SK-N-SH (cell line): ENCODE data around the gene TNFRSF4. TPM values are rescaled to one million over a fixed set of nuclear protein-coding genes. Genes with fewer than 3 reads are reported as not detected.

ENCODE experiments used
- CTCF ChIA-PET: fragments of 300-600, 350-600 bp; formaldehyde crosslinking; extraction: SDS; loops from one replicate; lab custom pipeline; 2021; lab: Yijun Ruan, JAX
- POLR2A ChIA-PET: fragments of 350-600 bp; sonication (Branson Sonifier 250); formaldehyde crosslinking; extraction: SDS; loops from one replicate; lab custom pipeline; 2020; ENCODE audit warnings: antibody characterized with exemption, inconsistent platforms; lab: Yijun Ruan, JAX
- DNase-seq: peaks from one replicate; pipeline ENCODE4 v3.0.0; 2012
- H2AFZ ChIP-seq: fragments of 200-600 bp; sonication (generic); 2 replicates; pipeline ENCODE4 v1.8.1; 2016; ENCODE audit warnings: antibody characterized with exemption, mild to moderate bottlenecking, low read depth
- H3F3A ChIP-seq: fragments of 200-600 bp; sonication (generic); replicated peaks from 2 replicates; pipeline ENCODE3; 2016; ENCODE audit warnings: antibody characterized with exemption, mild to moderate bottlenecking; ENCODE audit not compliant: insufficient read depth
- H3K27ac ChIP-seq, 2 experiments: fragments of 200-500 bp in 1 of 2; fragments of 200-600 bp in 1 of 2; sonication (Bioruptor generic) in 1 of 2; sonication (generic), shearing (Covaris generic) in 1 of 2; 2 replicates each; pipeline versions ENCODE4 v1.5.1 to v1.6.1; 2014 to 2016; ENCODE audit warnings: low read depth in 2 of 2, inconsistent platforms in 1 of 2, low read length in 1 of 2, mild to moderate bottlenecking in 1 of 2, mixed read lengths in 1 of 2
- H3K27me3 ChIP-seq: fragments of 200-600 bp; sonication (generic), shearing (Covaris generic); 2 replicates; pipeline ENCODE4 v1.6.1; 2016; ENCODE audit warnings: mixed run types; ENCODE audit not compliant: insufficient read depth
- H3K36me3 ChIP-seq, 2 experiments: fragments of 200-500 bp in 1 of 2; fragments of 200-600 bp in 1 of 2; sonication (Bioruptor generic) in 1 of 2; sonication (generic) in 1 of 2; replicated peaks in 1 of 2; 2 replicates each; pipeline versions ENCODE3 to v1.5.1; 2014 to 2016; ENCODE audit warnings: low read length in 1 of 2, mild to moderate bottlenecking in 1 of 2; ENCODE audit not compliant: insufficient read depth in 2 of 2, control insufficient read depth in 1 of 2
- H3K4me1 ChIP-seq, 2 experiments: fragments of 200-500 bp in 1 of 2; fragments of 200-600 bp in 1 of 2; sonication (Bioruptor generic) in 1 of 2; sonication (generic), shearing (Covaris generic) in 1 of 2; 2 replicates each; pipeline versions ENCODE4 v1.5.1 to v1.6.1; 2014 to 2016; ENCODE audit warnings: low read depth in 1 of 2, low read length in 1 of 2, mixed run types in 1 of 2; ENCODE audit not compliant: insufficient read depth in 2 of 2, control insufficient read depth in 1 of 2
- H3K4me2 ChIP-seq: fragments of 200-600 bp; sonication (generic), shearing (Covaris generic); 2 replicates; pipeline ENCODE4 v1.6.1; 2017; ENCODE audit warnings: mixed run types
- H3K4me3 ChIP-seq, 2 experiments: fragments of 200-500 bp in 1 of 2; fragments of 200-600 bp in 1 of 2; sonication (Bioruptor generic) in 1 of 2; sonication (generic), shearing (Covaris generic) in 1 of 2; 2 replicates each; pipeline versions ENCODE4 v1.5.1 to v1.8.1; 2014 to 2016; ENCODE audit warnings: low read depth in 2 of 2, inconsistent platforms in 1 of 2, low read length in 1 of 2, mild to moderate bottlenecking in 1 of 2, mixed read lengths in 1 of 2, moderate library complexity in 1 of 2
- H3K79me2 ChIP-seq: fragments of 200-600 bp; sonication (generic); 2 replicates; pipeline ENCODE4 v1.8.1; 2017; ENCODE audit warnings: mild to moderate bottlenecking; ENCODE audit not compliant: insufficient read depth
- H3K9ac ChIP-seq: fragments of 200-600 bp; sonication (generic); 2 replicates; pipeline ENCODE4 v1.6.1; 2017; ENCODE audit warnings: mixed run types
- H3K9me2 ChIP-seq: fragments of 200-600 bp; sonication (generic); 2 replicates; pipeline ENCODE4 v1.6.1; 2017; ENCODE audit warnings: mixed run types
- H3K9me3 ChIP-seq: fragments of 200-600 bp; sonication (generic); 2 replicates; pipeline ENCODE4 v1.6.1; 2017; ENCODE audit warnings: mixed run types, mild to moderate bottlenecking, moderate library complexity
- H4K20me1 ChIP-seq: fragments of 200-600 bp; sonication (generic); 2 replicates; pipeline ENCODE4 v1.6.1; 2017; ENCODE audit warnings: mild to moderate bottlenecking, mixed run types; ENCODE audit not compliant: insufficient read depth
- CHD2 ChIP-seq: fragments of 150-350 bp; IDR thresholded peaks from 2 replicates; pipeline ENCODE4 v1.6.1; 2018; ENCODE audit warnings: low read length; ENCODE audit not compliant: partially characterized antibody
- FOXJ3 ChIP-seq: sonication (generic); formaldehyde crosslinking; IDR thresholded peaks from 2 replicates; pipeline ENCODE4 v1.5.1; 2020; ENCODE audit warnings: mild to moderate bottlenecking, missing genetic modification reagents
- FOXM1 ChIP-seq: IDR thresholded peaks from 2 replicates; pipeline ENCODE4 v1.4.0; 2012; ENCODE audit warnings: low read depth, mild to moderate bottlenecking
- GATA2 ChIP-seq: sonication (generic); formaldehyde crosslinking; IDR thresholded peaks from 2 replicates; pipeline ENCODE4 v1.5.0; 2020; ENCODE audit warnings: mild to moderate bottlenecking, missing genetic modification reagents
- JUND ChIP-seq: IDR thresholded peaks from 2 replicates; pipeline ENCODE4 v1.4.0; 2012
- MEF2A ChIP-seq: IDR thresholded peaks from 2 replicates; pipeline ENCODE4 v1.4.0; 2012; ENCODE audit warnings: low read depth, borderline replicate concordance
- MXI1 ChIP-seq: IDR thresholded peaks from 2 replicates; pipeline ENCODE4 v1.6.1; 2012; ENCODE audit warnings: mild to moderate bottlenecking, low read depth, low read length, improper control_type of control experiment
- NFIC ChIP-seq: IDR thresholded peaks from 2 replicates; pipeline ENCODE4 v1.4.0; 2012; ENCODE audit warnings: borderline replicate concordance
- NRF1 ChIP-seq: IDR thresholded peaks from 2 replicates; pipeline ENCODE4 v1.6.1; 2012; ENCODE audit warnings: low read depth, mild to moderate bottlenecking, low read length
- RXRA ChIP-seq: IDR thresholded peaks from 2 replicates; pipeline ENCODE4 v1.4.0; 2012; ENCODE audit warnings: low read depth, mild to moderate bottlenecking, borderline replicate concordance
- SIN3A ChIP-seq: IDR thresholded peaks from 2 replicates; pipeline ENCODE4 v1.6.1; 2012; ENCODE audit warnings: low read depth, mild to moderate bottlenecking, low read length, moderate library complexity, borderline replicate concordance
- TAF1 ChIP-seq: IDR thresholded peaks from 2 replicates; pipeline ENCODE4 v1.6.1; 2012; ENCODE audit warnings: low read depth, mild to moderate bottlenecking, low read length, moderate library complexity, borderline replicate concordance
- TCF12 ChIP-seq: IDR thresholded peaks from 2 replicates; pipeline ENCODE4 v1.4.0; 2012
- WGBS: methylation state at CpG from one replicate; pipeline ENCODE4 v1.1.6; 2017; ENCODE audit warnings: low lambda C conversion rate; 5-methylcytosine and 5-hydroxymethylcytosine counted together
- polyA plus RNA-seq, 3 experiments: library from polyadenylated mRNA; depleted of rRNA; stranded (reverse); fragments of >200 nt; gene quantifications; 2 replicates each; pipeline ENCODE4 v1.2.3, GENCODE V29; 2012
- TF ChIP-seq, protein P1 (sequence below): fragments of 150-350 bp; IDR thresholded peaks from 2 replicates; pipeline ENCODE4 v1.6.1; 2016; ENCODE audit warnings: mild to moderate bottlenecking, low read depth, low read length
- TF ChIP-seq, protein P2 (sequence below): IDR thresholded peaks from 2 replicates; pipeline ENCODE4; 2012
- TF ChIP-seq, protein P3 (sequence below): IDR thresholded peaks from 2 replicates; pipeline ENCODE4 v1.4.0; 2012; ENCODE audit warnings: low read depth, borderline replicate concordance
- TF ChIP-seq, protein P4 (sequence below): IDR thresholded peaks from 2 replicates; pipeline ENCODE4 v1.6.1; 2012; ENCODE audit warnings: mild to moderate bottlenecking, low read depth, low read length, moderate library complexity

The TNFRSF4 gene
- polyA plus RNA-seq, 1 of the 3 experiments (the other 2 are of a cell fraction): not detected

DNA sequence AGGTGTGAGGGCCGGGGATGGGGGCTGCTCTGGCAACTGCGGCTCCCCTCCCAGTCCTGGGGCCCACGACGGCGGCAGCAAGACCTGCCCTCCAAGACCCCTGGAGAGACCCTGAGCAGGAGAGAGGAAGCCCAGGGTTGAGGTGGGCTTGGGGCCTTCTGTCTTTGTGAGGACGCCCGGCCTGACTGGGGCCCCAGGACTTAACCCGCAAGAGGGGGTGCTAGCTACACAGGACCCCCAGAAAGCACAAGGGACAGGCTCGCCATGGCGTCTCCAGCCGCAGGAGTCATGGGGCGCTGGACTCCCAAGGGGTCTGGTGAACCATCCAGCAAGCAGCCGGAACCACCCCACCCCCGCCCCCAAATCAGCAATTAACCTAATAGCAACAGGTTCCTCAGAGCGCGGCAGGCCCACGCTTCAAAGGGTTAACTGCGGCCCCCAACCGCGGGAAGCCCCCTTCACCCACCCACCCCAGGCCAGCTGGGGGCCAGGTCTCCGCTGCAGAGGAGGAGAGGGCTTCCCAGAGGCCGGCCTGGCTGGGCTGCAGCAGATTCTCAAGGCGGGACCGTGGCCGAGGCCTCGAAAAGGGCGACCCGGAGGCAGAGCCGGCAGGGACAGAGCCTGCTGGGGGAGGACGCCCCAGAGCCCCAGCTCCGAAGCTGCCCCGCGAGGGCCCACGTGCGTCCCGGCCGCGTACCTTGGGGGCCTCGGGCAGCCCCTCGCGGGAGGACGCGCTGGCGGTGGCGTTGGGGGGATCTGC is 32.0 kb upstream of the TNFRSF4 start:
- no peak overlapping the region for H2AFZ ChIP-seq
- H3K9me3 ChIP-seq: no peaks in the 10 kb centered on the region
- no peak overlapping the region for H3K4me3 ChIP-seq
- WGBS: 33% methylated on average over 8 of the region's 45 CpGs
- H3K4me2 ChIP-seq: no peak overlapping the region
- no peaks in the 10 kb centered on the region for H4K20me1 ChIP-seq
- no peaks in the 10 kb centered on the region for H3K9me2 ChIP-seq
- TF ChIP-seq TCF12: no peak
- no peak for TF ChIP-seq TAF1
- TF ChIP-seq MXI1: no peak
- no peak for TF ChIP-seq NRF1
- no peak for TF ChIP-seq GATA2
- TF ChIP-seq, protein P1, sequence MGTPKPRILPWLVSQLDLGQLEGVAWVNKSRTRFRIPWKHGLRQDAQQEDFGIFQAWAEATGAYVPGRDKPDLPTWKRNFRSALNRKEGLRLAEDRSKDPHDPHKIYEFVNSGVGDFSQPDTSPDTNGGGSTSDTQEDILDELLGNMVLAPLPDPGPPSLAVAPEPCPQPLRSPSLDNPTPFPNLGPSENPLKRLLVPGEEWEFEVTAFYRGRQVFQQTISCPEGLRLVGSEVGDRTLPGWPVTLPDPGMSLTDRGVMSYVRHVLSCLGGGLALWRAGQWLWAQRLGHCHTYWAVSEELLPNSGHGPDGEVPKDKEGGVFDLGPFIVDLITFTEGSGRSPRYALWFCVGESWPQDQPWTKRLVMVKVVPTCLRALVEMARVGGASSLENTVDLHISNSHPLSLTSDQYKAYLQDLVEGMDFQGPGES: no peak
- no peak for TF ChIP-seq FOXJ3 (CRISPR knock-in tag)
- TF ChIP-seq CHD2: no peak
- no peak for TF ChIP-seq MEF2A
- TF ChIP-seq RXRA: no peak
- TF ChIP-seq SIN3A: no peak
- TF ChIP-seq, protein P2, sequence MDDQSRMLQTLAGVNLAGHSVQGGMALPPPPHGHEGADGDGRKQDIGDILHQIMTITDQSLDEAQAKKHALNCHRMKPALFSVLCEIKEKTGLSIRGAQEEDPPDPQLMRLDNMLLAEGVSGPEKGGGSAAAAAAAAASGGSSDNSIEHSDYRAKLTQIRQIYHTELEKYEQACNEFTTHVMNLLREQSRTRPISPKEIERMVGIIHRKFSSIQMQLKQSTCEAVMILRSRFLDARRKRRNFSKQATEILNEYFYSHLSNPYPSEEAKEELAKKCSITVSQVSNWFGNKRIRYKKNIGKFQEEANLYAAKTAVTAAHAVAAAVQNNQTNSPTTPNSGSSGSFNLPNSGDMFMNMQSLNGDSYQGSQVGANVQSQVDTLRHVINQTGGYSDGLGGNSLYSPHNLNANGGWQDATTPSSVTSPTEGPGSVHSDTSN: no peak
- TF ChIP-seq, protein P3, sequence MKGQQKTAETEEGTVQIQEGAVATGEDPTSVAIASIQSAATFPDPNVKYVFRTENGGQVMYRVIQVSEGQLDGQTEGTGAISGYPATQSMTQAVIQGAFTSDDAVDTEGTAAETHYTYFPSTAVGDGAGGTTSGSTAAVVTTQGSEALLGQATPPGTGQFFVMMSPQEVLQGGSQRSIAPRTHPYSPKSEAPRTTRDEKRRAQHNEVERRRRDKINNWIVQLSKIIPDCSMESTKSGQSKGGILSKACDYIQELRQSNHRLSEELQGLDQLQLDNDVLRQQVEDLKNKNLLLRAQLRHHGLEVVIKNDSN: no peak
- TF ChIP-seq FOXM1: no peak
- TF ChIP-seq NFIC: no peak
- TF ChIP-seq, protein P4, sequence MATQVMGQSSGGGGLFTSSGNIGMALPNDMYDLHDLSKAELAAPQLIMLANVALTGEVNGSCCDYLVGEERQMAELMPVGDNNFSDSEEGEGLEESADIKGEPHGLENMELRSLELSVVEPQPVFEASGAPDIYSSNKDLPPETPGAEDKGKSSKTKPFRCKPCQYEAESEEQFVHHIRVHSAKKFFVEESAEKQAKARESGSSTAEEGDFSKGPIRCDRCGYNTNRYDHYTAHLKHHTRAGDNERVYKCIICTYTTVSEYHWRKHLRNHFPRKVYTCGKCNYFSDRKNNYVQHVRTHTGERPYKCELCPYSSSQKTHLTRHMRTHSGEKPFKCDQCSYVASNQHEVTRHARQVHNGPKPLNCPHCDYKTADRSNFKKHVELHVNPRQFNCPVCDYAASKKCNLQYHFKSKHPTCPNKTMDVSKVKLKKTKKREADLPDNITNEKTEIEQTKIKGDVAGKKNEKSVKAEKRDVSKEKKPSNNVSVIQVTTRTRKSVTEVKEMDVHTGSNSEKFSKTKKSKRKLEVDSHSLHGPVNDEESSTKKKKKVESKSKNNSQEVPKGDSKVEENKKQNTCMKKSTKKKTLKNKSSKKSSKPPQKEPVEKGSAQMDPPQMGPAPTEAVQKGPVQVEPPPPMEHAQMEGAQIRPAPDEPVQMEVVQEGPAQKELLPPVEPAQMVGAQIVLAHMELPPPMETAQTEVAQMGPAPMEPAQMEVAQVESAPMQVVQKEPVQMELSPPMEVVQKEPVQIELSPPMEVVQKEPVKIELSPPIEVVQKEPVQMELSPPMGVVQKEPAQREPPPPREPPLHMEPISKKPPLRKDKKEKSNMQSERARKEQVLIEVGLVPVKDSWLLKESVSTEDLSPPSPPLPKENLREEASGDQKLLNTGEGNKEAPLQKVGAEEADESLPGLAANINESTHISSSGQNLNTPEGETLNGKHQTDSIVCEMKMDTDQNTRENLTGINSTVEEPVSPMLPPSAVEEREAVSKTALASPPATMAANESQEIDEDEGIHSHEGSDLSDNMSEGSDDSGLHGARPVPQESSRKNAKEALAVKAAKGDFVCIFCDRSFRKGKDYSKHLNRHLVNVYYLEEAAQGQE: no peak
- TF ChIP-seq JUND: no peak
- TF ChIP-seq, all 33 proteins: peak for 0
- H3F3A ChIP-seq: no peaks in the 10 kb centered on the region
- DNase-seq: no peak
- no peaks in the 10 kb centered on the region for H3K27me3 ChIP-seq
- H3K27ac ChIP-seq: no peak overlapping the region
- H3K36me3 ChIP-seq: no peaks in the 10 kb centered on the region
- H3K79me2 ChIP-seq: no peaks in the 10 kb centered on the region
- POLR2A ChIA-PET: no interaction called here
- no peak overlapping the region for H3K9ac ChIP-seq
- CTCF ChIA-PET: interaction anchor here (1.2 to 3.3 kb wide), 2 partner anchors 9 to 124 kb away, joined by 3 to 19 read pairs; no protein-coding TSS in a partner anchor
- H3K4me1 ChIP-seq: no peaks in the 10 kb centered on the region; a peak in 1 of 4 replicates
